Thyroid gland (tissue), 4 donors: ENCODE data around the gene KDM4B.

ENCODE experiments used
- CTCF ChIP-seq, 6 experiments: fragments of 200-600 bp in 3 of 6; fragments of 450-650 bp in 3 of 6; sonication (generic) in 3 of 6; IDR thresholded peaks; one replicate each; pipeline ENCODE4 v1.5.1; 2016 to 2019; ENCODE audit warnings: antibody characterized with exemption in 6 of 6, mild to moderate bottlenecking in 2 of 6, inconsistent platforms in 1 of 6, moderate library complexity in 1 of 6
- POLR2A ChIP-seq, 2 donors: fragments of 450-650 bp; IDR thresholded peaks; one replicate each; pipeline ENCODE4 v1.6.1; 2017; ENCODE audit warnings: antibody characterized with exemption in 2 of 2, mild to moderate bottlenecking in 2 of 2, moderate library complexity in 1 of 2

GRCh38 chr19:5052945-5053485 lies 84.1 kb downstream of the KDM4B start:
- no peak for TF ChIP-seq POLR2A (IDR thresholded peaks at IDR 0.05)
- no peak for TF ChIP-seq CTCF (IDR thresholded peaks at IDR 0.05)
